ENCODE results near the gene ARPP19.
"Not testable (repeated sequence)": the region's sequence is repeated elsewhere in the genome, so short reads cannot be mapped to it uniquely, and the experiment has no call there.

Gene ARPP19

GRCh38 chr15:52556524-52557273 is 12.1 kb downstream of the ARPP19 start:
- H3K4me3 ChIP-seq (ENCODE audit: low read depth, low read length) = no peak overlapping the region
- DNase-seq (ENCODE audit: low read depth) = no peak
- TF ChIP-seq, protein P1, sequence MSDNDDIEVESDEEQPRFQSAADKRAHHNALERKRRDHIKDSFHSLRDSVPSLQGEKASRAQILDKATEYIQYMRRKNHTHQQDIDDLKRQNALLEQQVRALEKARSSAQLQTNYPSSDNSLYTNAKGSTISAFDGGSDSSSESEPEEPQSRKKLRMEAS (IDR thresholded peaks at IDR 0.05; ENCODE audit: low read depth, low read length) = no peak
- TF ChIP-seq MYC (IDR thresholded peaks at IDR 0.05; ENCODE audit: low read depth, low read length) = no peak
- TF ChIP-seq POLR2A (IDR thresholded peaks at IDR 0.05; ENCODE audit: extremely low read depth, insufficient read length) = no peak
- TF ChIP-seq CTCF (IDR thresholded peaks at IDR 0.05; ENCODE audit: low read depth, low read length) = no peak

DNA sequence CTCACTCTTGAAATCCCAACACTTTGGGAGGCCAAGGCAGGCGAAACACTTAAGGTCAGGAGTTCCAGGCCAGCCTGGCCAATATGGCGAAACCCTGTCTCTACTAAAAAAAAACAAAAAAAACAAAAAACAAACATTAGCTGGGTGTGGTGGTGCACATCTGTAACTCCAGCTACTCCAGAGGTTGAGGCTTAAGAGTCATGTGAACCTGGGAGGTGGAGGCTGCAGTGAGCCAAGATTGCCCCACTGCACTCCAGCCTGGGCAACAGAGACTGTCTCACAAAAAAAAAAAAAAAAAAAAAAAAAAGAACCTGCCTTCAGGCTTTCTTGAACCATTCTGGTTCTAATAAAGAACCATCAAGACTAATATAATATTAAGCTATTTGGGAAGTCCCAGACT is 16.5 kb downstream of the ARPP19 start:
- no peak for DNase-seq (ENCODE audit: low read depth)
- H3K4me3 ChIP-seq (ENCODE audit: low read depth, low read length) = no peak overlapping the region
- TF ChIP-seq, protein P1 (IDR thresholded peaks at IDR 0.05; ENCODE audit: low read depth, low read length) = no peak
- TF ChIP-seq MYC (IDR thresholded peaks at IDR 0.05; ENCODE audit: low read depth, low read length) = no peak
- no peak for TF ChIP-seq CTCF (IDR thresholded peaks at IDR 0.05; ENCODE audit: low read depth, low read length)
- no peak for TF ChIP-seq POLR2A (IDR thresholded peaks at IDR 0.05; ENCODE audit: extremely low read depth, insufficient read length)

- no peak overlapping the region for H3K4me3 ChIP-seq (ENCODE audit: low read depth, low read length)
- DNase-seq (ENCODE audit: low read depth) = no peak
- TF ChIP-seq CTCF (IDR thresholded peaks at IDR 0.05; ENCODE audit: low read depth, low read length) (no peak), POLR2A (IDR thresholded peaks at IDR 0.05; ENCODE audit: extremely low read depth, insufficient read length) (no peak), MYC (IDR thresholded peaks at IDR 0.05; ENCODE audit: low read depth, low read length) (no peak)
- TF ChIP-seq, protein P1 (IDR thresholded peaks at IDR 0.05; ENCODE audit: low read depth, low read length) = no peak
These were observed 17.1 kb downstream of the ARPP19 start for GRCh38 chr15:52551762-52552161.

- not testable (repeated sequence) for DNase-seq (ENCODE audit: low read depth)
These were observed 17.6 kb downstream of the ARPP19 start for GRCh38 chr15:52551186-52551585.

DNA sequence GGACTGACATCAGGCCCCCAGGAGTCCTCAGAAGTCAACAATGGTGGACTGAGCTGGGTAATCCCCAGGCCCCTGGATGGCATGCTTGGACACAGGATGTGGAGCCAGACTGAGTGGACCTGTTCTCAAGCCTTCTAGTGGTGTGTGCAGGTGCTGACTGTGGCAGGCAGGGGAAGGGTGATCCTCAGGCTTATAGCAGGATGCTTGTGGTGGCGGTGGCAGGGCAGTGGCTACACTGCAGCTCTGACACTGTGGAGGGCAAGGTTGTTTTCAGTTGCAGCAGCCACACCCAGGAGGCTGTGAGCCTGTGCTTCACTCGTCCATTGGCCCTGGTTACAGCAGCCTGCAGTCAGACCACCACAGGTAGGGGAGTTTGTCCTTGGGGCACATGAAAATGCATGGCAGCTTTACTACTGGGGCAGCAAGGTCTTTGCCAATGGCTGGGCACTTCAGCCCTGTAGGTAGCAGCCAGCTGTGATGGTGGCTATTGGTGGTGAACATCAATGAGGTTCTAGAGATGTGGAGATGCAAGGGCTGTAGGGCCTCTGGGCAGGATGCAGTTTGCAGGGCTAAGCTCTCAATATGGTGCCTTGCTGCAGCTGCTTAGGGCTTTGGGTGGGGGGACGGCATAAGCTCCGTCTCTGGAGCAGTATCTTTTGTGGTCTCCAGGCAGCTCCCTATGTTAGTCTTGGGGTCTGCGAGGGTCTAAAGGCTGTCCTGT is 22.6 kb downstream of the ARPP19 start:
- DNase-seq (ENCODE audit: low read depth) = no peak
- no peak overlapping the region for H3K4me3 ChIP-seq (ENCODE audit: low read depth, low read length)
- no peak for TF ChIP-seq MYC (IDR thresholded peaks at IDR 0.05; ENCODE audit: low read depth, low read length)
- no peak for TF ChIP-seq CTCF (IDR thresholded peaks at IDR 0.05; ENCODE audit: low read depth, low read length)
- TF ChIP-seq POLR2A (IDR thresholded peaks at IDR 0.05; ENCODE audit: extremely low read depth, insufficient read length) = no peak
- TF ChIP-seq, protein P1 (IDR thresholded peaks at IDR 0.05; ENCODE audit: low read depth, low read length) = no peak

More at GRCh38 chr15:52551186-52551585, 17.6 kb downstream of the ARPP19 start:
- not testable (repeated sequence) for H3K4me3 ChIP-seq (ENCODE audit: low read depth, low read length)

- TF ChIP-seq MYC (IDR thresholded peaks at IDR 0.05; ENCODE audit: low read depth, low read length) (no peak), CTCF (IDR thresholded peaks at IDR 0.05; ENCODE audit: low read depth, low read length) (no peak), POLR2A (IDR thresholded peaks at IDR 0.05; ENCODE audit: extremely low read depth, insufficient read length) (no peak)
- TF ChIP-seq, protein P1 (IDR thresholded peaks at IDR 0.05; ENCODE audit: low read depth, low read length) = no peak
- DNase-seq (ENCODE audit: low read depth) = no peak
- H3K4me3 ChIP-seq (ENCODE audit: low read depth, low read length) = no peak overlapping the region
These were observed 28.3 kb downstream of the ARPP19 start for GRCh38 chr15:52540374-52541012.
